Mucosa of rectum (tissue), 2 donors: ENCODE measurements around the gene PACS1.
A peak's percentile ranks its signal among the peaks of the same experiment; 100 is the strongest.
"Not testable (repeated sequence)": the region's sequence is repeated elsewhere in the genome, so short reads cannot be mapped to it uniquely, and the experiment has no call there.

Source experiments
- H3K27ac ChIP-seq, 2 donors: one replicate each; pipeline ENCODE4 v1.7.0; 2013; ENCODE audit warnings: inconsistent platforms in 2 of 2, low read depth in 2 of 2, low read length in 2 of 2
- H3K27me3 ChIP-seq, 2 donors: one replicate each; pipeline ENCODE4 v1.7.0; 2013; ENCODE audit warnings: low read length in 2 of 2; ENCODE audit not compliant: control insufficient read depth in 2 of 2, insufficient read depth in 2 of 2
- H3K36me3 ChIP-seq, 2 donors: one replicate each; pipeline ENCODE4 v1.7.0; 2013; ENCODE audit warnings: low read length in 2 of 2; ENCODE audit not compliant: control insufficient read depth in 2 of 2, insufficient read depth in 2 of 2
- H3K4me1 ChIP-seq, 2 donors: one replicate each; pipeline ENCODE4 v1.7.0; 2013; ENCODE audit warnings: low read length in 2 of 2, mild to moderate bottlenecking in 1 of 2; ENCODE audit not compliant: control insufficient read depth in 2 of 2, insufficient read depth in 2 of 2
- H3K4me3 ChIP-seq, 2 donors: one replicate each; pipeline ENCODE4 v1.7.0; 2013; ENCODE audit warnings: low read length in 2 of 2
- H3K9ac ChIP-seq, 2 donors: one replicate each; pipeline ENCODE4 v1.7.0; 2013; ENCODE audit warnings: low read length in 2 of 2, low read depth in 1 of 2, mild to moderate bottlenecking in 1 of 2
- H3K9me3 ChIP-seq, 2 donors: one replicate each; pipeline ENCODE4 v1.7.0; 2013; ENCODE audit warnings: low read length in 2 of 2; ENCODE audit not compliant: control insufficient read depth in 2 of 2
- donor health status: healthy.
- donor health status: Normal muscosa, but diverticular disease.

The PACS1 gene

GRCh38 chr11:66072518-66072917, 2.4 kb downstream of the PACS1 start:
- peaks cover 7 to 15% of the 10 kb centered on the region in 2 donors for H3K36me3 ChIP-seq
- no peak overlapping the region for H3K27ac ChIP-seq
- no peak overlapping the region for H3K9ac ChIP-seq
- no peaks in the 10 kb centered on the region for H3K27me3 ChIP-seq
- H3K9me3 ChIP-seq: no peaks in the 10 kb centered on the region
- no peak overlapping the region for H3K4me3 ChIP-seq
- H3K4me1 ChIP-seq: peaks cover 13 to 14% of the 10 kb centered on the region in 2 donors

- H3K27ac ChIP-seq: no peak overlapping the region
- no peak overlapping the region for H3K9ac ChIP-seq
- peaks cover 3 to 4% of the 10 kb centered on the region in 2 donors for H3K36me3 ChIP-seq
- H3K9me3 ChIP-seq: no peaks in the 10 kb centered on the region
- H3K4me1 ChIP-seq: peaks cover 12 to 13% of the 10 kb centered on the region in 2 donors
- no peaks in the 10 kb centered on the region for H3K27me3 ChIP-seq
- no peak overlapping the region for H3K4me3 ChIP-seq
Measured at GRCh38 chr11:66073669-66074068, 3.6 kb downstream of the PACS1 start.

GRCh38 chr11:66075273-66075672, 5.2 kb downstream of the PACS1 start:
- no peaks in the 10 kb centered on the region for H3K9me3 ChIP-seq
- H3K4me3 ChIP-seq: no peak overlapping the region
- no peaks in the 10 kb centered on the region for H3K27me3 ChIP-seq
- H3K27ac ChIP-seq: no peak overlapping the region
- no peaks in the 10 kb centered on the region for H3K36me3 ChIP-seq
- H3K9ac ChIP-seq: no peak overlapping the region
- H3K4me1 ChIP-seq: peaks cover 5% of the 10 kb centered on the region in 2 donors

GRCh38 chr11:66076561-66076960, 6.5 kb downstream of the PACS1 start:
- H3K9me3 ChIP-seq: no peaks in the 10 kb centered on the region
- H3K27me3 ChIP-seq: no peaks in the 10 kb centered on the region
- no peak overlapping the region for H3K9ac ChIP-seq
- H3K4me3 ChIP-seq: no peak overlapping the region
- peaks cover 8 to 12% of the 10 kb centered on the region in 2 donors for H3K4me1 ChIP-seq
- no peaks in the 10 kb centered on the region for H3K36me3 ChIP-seq
- no peak overlapping the region for H3K27ac ChIP-seq

GRCh38 chr11:66077927-66078326, 7.9 kb downstream of the PACS1 start:
- Histone ChIP-seq H3K27me3 (no peaks in the 10 kb centered on the region), H3K4me3 (no peak overlapping the region), H3K9me3 (no peaks in the 10 kb centered on the region), H3K27ac (no peak overlapping the region), H3K36me3 (no peaks in the 10 kb centered on the region), H3K9ac (no peak overlapping the region), H3K4me1 (peaks cover 8 to 12% of the 10 kb centered on the region in 2 donors)

- not testable (repeated sequence) for H3K9ac ChIP-seq, H3K27me3 ChIP-seq, H3K36me3 ChIP-seq, H3K9me3 ChIP-seq, H3K27ac ChIP-seq, H3K4me3 ChIP-seq
- peaks cover 13 to 19% of the 10 kb centered on the region in 2 donors for H3K4me1 ChIP-seq
Measured at GRCh38 chr11:66078949-66079348, 8.9 kb downstream of the PACS1 start.

- H3K4me3 ChIP-seq: no peak overlapping the region
- H3K27ac ChIP-seq: peak overlapping the region in 1 of 2 donors; percentile 52
- no peaks in the 10 kb centered on the region for H3K36me3 ChIP-seq
- H3K9ac ChIP-seq: peak overlapping the region in 1 of 2 donors; percentile 30
- no peaks in the 10 kb centered on the region for H3K27me3 ChIP-seq
- no peaks in the 10 kb centered on the region for H3K9me3 ChIP-seq
- H3K4me1 ChIP-seq: peaks cover 13 to 19% of the 10 kb centered on the region in 2 donors
Measured at GRCh38 chr11:66080055-66080817, 10.2 kb downstream of the PACS1 start.

GRCh38 chr11:66081505-66081904, 11.4 kb downstream of the PACS1 start:
- H3K27ac ChIP-seq: peak overlapping the region; percentile 24 to 52
- H3K4me1 ChIP-seq: peaks cover 13 to 19% of the 10 kb centered on the region in 2 donors
- no peak overlapping the region for H3K9ac ChIP-seq
- H3K9me3 ChIP-seq: no peaks in the 10 kb centered on the region
- H3K36me3 ChIP-seq: no peaks in the 10 kb centered on the region
- H3K27me3 ChIP-seq: no peaks in the 10 kb centered on the region
- H3K4me3 ChIP-seq: no peak overlapping the region

- Histone ChIP-seq H3K27me3 (no peaks in the 10 kb centered on the region), H3K27ac (no peak overlapping the region), H3K9ac (no peak overlapping the region), H3K9me3 (no peaks in the 10 kb centered on the region), H3K4me3 (no peak overlapping the region), H3K36me3 (no peaks in the 10 kb centered on the region), H3K4me1 (peaks cover 13 to 23% of the 10 kb centered on the region in 2 donors)
Measured at GRCh38 chr11:66082946-66083698, 13.1 kb downstream of the PACS1 start.

- Histone ChIP-seq H3K4me1 (peaks cover 13 to 23% of the 10 kb centered on the region in 2 donors), H3K27me3 (no peaks in the 10 kb centered on the region), H3K27ac (no peak overlapping the region)
Measured at GRCh38 chr11:66083767-66084166, 13.7 kb downstream of the PACS1 start.

More at GRCh38 chr11:66083767-66084166, 13.7 kb downstream of the PACS1 start:
- H3K9ac ChIP-seq: no peak overlapping the region
- no peaks in the 10 kb centered on the region for H3K9me3 ChIP-seq
- no peaks in the 10 kb centered on the region for H3K36me3 ChIP-seq
- H3K4me3 ChIP-seq: no peak overlapping the region
